IMR-90 (cell line): ENCODE results near the gene EPOP. TPM values are rescaled to one million over a fixed set of nuclear protein-coding genes. Genes with fewer than 3 reads are reported as not detected.

ENCODE experiments used
- ATAC-seq: fragments of 200-7000 bp; cut with Tn5 transposase; 2 replicates; pipeline ENCODE4 v1.9.1; 2020; ENCODE audit warnings: low read depth, mild to moderate bottlenecking, moderate library complexity
- BruUV-seq: library from RNA; stranded (reverse); fragments of 400-500 nt; replicated peaks from 2 replicates; lab custom pipeline; 2021; lab: Mats Ljungman, UMichigan
- CTCF ChIA-PET: fragments of 300-600 bp; formaldehyde crosslinking; extraction: SDS; loops from one replicate; lab custom pipeline; 2021; ENCODE audit warnings: antibody characterized with exemption; lab: Yijun Ruan, JAX
- POLR2A ChIA-PET: fragments of 300-600 bp; sonication (Branson Sonifier 250); formaldehyde crosslinking; loops from one replicate; lab custom pipeline; 2022; ENCODE audit warnings: antibody characterized with exemption; ENCODE audit not compliant: unreplicated experiment; lab: Charles Lee
- DNase-seq: peaks from one replicate; pipeline ENCODE4 v3.0.0; 2013
- H2AFZ ChIP-seq: replicated peaks from 2 replicates; pipeline ENCODE3; 2013; ENCODE audit warnings: low read length, mild to moderate bottlenecking; ENCODE audit not compliant: poor library complexity
- H2AK5ac ChIP-seq: 2 replicates; pipeline ENCODE4 v1.6.1; 2013; ENCODE audit warnings: low read depth, low read length, inconsistent platforms
- H2AK9ac ChIP-seq: replicated peaks from 2 replicates; pipeline ENCODE3; 2013; ENCODE audit warnings: mild to moderate bottlenecking, low read depth, low read length, moderate library complexity; ENCODE audit not compliant: poor library complexity
- H2BK120ac ChIP-seq: 2 replicates; pipeline ENCODE4 v1.6.1; 2013; ENCODE audit warnings: low read depth, low read length, inconsistent platforms
- H2BK15ac ChIP-seq: 3 replicates; pipeline ENCODE4 v1.6.1; 2013; ENCODE audit warnings: low read depth, low read length, inconsistent platforms
- H2BK20ac ChIP-seq: 2 replicates; pipeline ENCODE4 v1.6.1; 2013; ENCODE audit warnings: low read depth, mild to moderate bottlenecking, inconsistent platforms, low read length, moderate library complexity
- H2BK5ac ChIP-seq: 2 replicates; pipeline ENCODE4 v1.6.1; 2013; ENCODE audit warnings: mild to moderate bottlenecking, low read depth, low read length, inconsistent platforms; ENCODE audit not compliant: poor library complexity, severe bottlenecking
- H3K14ac ChIP-seq: replicated peaks from 2 replicates; pipeline ENCODE4 v1.6.1; 2013; ENCODE audit warnings: low read depth, low read length, inconsistent platforms
- H3K18ac ChIP-seq: 2 replicates; pipeline ENCODE4 v1.6.1; 2013; ENCODE audit warnings: low read depth, low read length, control low read depth
- H3K23ac ChIP-seq: 2 replicates; pipeline ENCODE4 v1.6.1; 2013; ENCODE audit warnings: low read depth, low read length, inconsistent platforms
- H3K27ac ChIP-seq: 2 replicates; pipeline ENCODE4 v1.5.1; 2013; ENCODE audit warnings: mild to moderate bottlenecking, control low read depth, low read length; ENCODE audit not compliant: insufficient read depth
- H3K27me3 ChIP-seq: 2 replicates; pipeline ENCODE4 v1.6.1; 2013; ENCODE audit warnings: low read length; ENCODE audit not compliant: control insufficient read depth, insufficient read depth
- H3K36me3 ChIP-seq: 2 replicates; pipeline ENCODE4 v1.6.1; 2013; ENCODE audit warnings: low read length, mixed read lengths; ENCODE audit not compliant: control insufficient read depth, insufficient read depth
- H3K4ac ChIP-seq: 2 replicates; pipeline ENCODE4 v1.6.1; 2013; ENCODE audit warnings: low read depth, low read length, inconsistent platforms
- H3K4me1 ChIP-seq: 2 replicates; pipeline ENCODE4 v1.6.1; 2013; ENCODE audit warnings: low read length, mixed read lengths; ENCODE audit not compliant: control insufficient read depth, insufficient read depth
- H3K4me2 ChIP-seq: 2 replicates; pipeline ENCODE4 v1.6.1; 2013; ENCODE audit warnings: low read depth, mild to moderate bottlenecking, control low read depth, low read length, moderate library complexity
- H3K4me3 ChIP-seq: 2 replicates; pipeline ENCODE4 v1.5.1; 2013; ENCODE audit warnings: low read depth, mild to moderate bottlenecking, control low read depth, low read length, moderate library complexity; ENCODE audit not compliant: insufficient read depth
- H3K56ac ChIP-seq: 2 replicates; pipeline ENCODE4 v1.6.1; 2013; ENCODE audit warnings: low read length, inconsistent platforms; ENCODE audit not compliant: insufficient read depth; ENCODE audit errors: extremely low read depth
- H3K79me1 ChIP-seq, 2 experiments: 2 replicates each; pipeline ENCODE4 v1.6.1; 2013; ENCODE audit warnings: low read length in 2 of 2, inconsistent platforms in 1 of 2, low read depth in 1 of 2
- H3K9ac ChIP-seq: 2 replicates; pipeline ENCODE4 v1.6.1; 2013; ENCODE audit warnings: low read depth, low read length, control low read depth
- H3K9me1 ChIP-seq: 2 replicates; pipeline ENCODE4 v1.6.1; 2013; ENCODE audit warnings: low read length, inconsistent platforms; ENCODE audit not compliant: insufficient read depth
- H3K9me3 ChIP-seq: 2 replicates; pipeline ENCODE4 v1.6.1; 2013; ENCODE audit warnings: low read length; ENCODE audit not compliant: control insufficient read depth, insufficient read depth
- H4K20me1 ChIP-seq: 2 replicates; pipeline ENCODE4 v1.6.1; 2013; ENCODE audit warnings: low read length, inconsistent platforms; ENCODE audit not compliant: insufficient read depth
- H4K5ac ChIP-seq: 2 replicates; pipeline ENCODE4 v1.6.1; 2013; ENCODE audit warnings: mild to moderate bottlenecking, low read depth, low read length, control low read depth
- H4K8ac ChIP-seq, 2 experiments: 2 replicates each; pipeline ENCODE4 v1.6.1; 2013; ENCODE audit warnings: low read depth in 2 of 2, low read length in 2 of 2, control low read depth in 1 of 2, inconsistent platforms in 1 of 2
- H4K91ac ChIP-seq: 2 replicates; pipeline ENCODE4 v1.6.1; 2013; ENCODE audit warnings: low read depth, low read length, inconsistent platforms; ENCODE audit not compliant: insufficient read depth
- CEBPB ChIP-seq: IDR thresholded peaks from 2 replicates; pipeline ENCODE4 v1.6.1; 2012; ENCODE audit warnings: low read depth, low read length, improper control_type of control experiment
- ELK1 ChIP-seq: fragments of 150-350 bp; IDR thresholded peaks from 2 replicates; pipeline ENCODE4 v1.6.1; 2016; ENCODE audit warnings: low read depth, mild to moderate bottlenecking, low read length, moderate library complexity, borderline replicate concordance
- MAFK ChIP-seq: IDR thresholded peaks from 2 replicates; pipeline ENCODE4 v1.6.1; 2012; ENCODE audit warnings: low read depth, low read length, improper control_type of control experiment
- NFE2L2 ChIP-seq: fragments of 150-350 bp; IDR thresholded peaks from 2 replicates; pipeline ENCODE4 v1.6.1; 2016; ENCODE audit warnings: low read depth, mild to moderate bottlenecking, low read length
- RAD21 ChIP-seq: IDR thresholded peaks from 2 replicates; pipeline ENCODE4 v1.6.1; 2012; ENCODE audit warnings: low read length, improper control_type of control experiment
- RFX5 ChIP-seq: IDR thresholded peaks from 2 replicates; pipeline ENCODE4 v1.8.0; 2012; ENCODE audit warnings: low read depth, mild to moderate bottlenecking, low read length, moderate library complexity
- SMC3 ChIP-seq: fragments of 150-350 bp; IDR thresholded peaks from 2 replicates; pipeline ENCODE4 v1.6.1; 2016; ENCODE audit warnings: low read depth, mild to moderate bottlenecking, antibody characterized with exemption, low read length, moderate library complexity
- WGBS, 2 experiments: methylation state at CpG; one replicate each; pipeline versions ENCODE4 v1.1.5 to v1.1.7; 2013; ENCODE audit warnings: missing lambda C conversion rate in 2 of 2; ENCODE audit not compliant: insufficient read length in 1 of 2; ENCODE audit errors: extremely low coverage in 2 of 2; 5-methylcytosine and 5-hydroxymethylcytosine counted together
- dilution Hi-C: fragments of 300-500 bp; cut with HindIII; formaldehyde crosslinking; loops from one replicate; pipeline ENCODE4 v1.14.3; 2018; ENCODE audit warnings: low sequenced_read_pairs; ENCODE audit not compliant: unreplicated experiment
- in situ Hi-C: fragments of 300-500 bp; cut with MboI; formaldehyde crosslinking; loops from 3 replicates; pipeline ENCODE4 v1.14.3; 2019; ENCODE audit warnings: low sequenced_read_pairs, inconsistent platforms, mixed read lengths
- intact Hi-C: fragments of 100-400 bp; cut with micrococcal nuclease; formaldehyde crosslinking; loops from 2 replicates; pipeline ENCODE4 v1.10.0; 2022
- polyA plus RNA-seq, 3 experiments: library from polyadenylated mRNA; depleted of rRNA; stranded (reverse); fragments of >200 nt; gene quantifications; 2 replicates each; pipeline ENCODE4 v1.2.3, GENCODE V29; 2012; ENCODE audit warnings: low replicate concordance in 1 of 3
- total RNA-seq: library from RNA; depleted of rRNA; stranded (reverse); fragments of >200 nt; gene quantifications from 2 replicates; pipeline ENCODE4 v1.2.3, GENCODE V29; 2012

The EPOP gene
- total and polyA plus RNA-seq, 2 of the 4 experiments (the other 2 are of a cell fraction) = 0.36 to 0.82 TPM

DNA sequence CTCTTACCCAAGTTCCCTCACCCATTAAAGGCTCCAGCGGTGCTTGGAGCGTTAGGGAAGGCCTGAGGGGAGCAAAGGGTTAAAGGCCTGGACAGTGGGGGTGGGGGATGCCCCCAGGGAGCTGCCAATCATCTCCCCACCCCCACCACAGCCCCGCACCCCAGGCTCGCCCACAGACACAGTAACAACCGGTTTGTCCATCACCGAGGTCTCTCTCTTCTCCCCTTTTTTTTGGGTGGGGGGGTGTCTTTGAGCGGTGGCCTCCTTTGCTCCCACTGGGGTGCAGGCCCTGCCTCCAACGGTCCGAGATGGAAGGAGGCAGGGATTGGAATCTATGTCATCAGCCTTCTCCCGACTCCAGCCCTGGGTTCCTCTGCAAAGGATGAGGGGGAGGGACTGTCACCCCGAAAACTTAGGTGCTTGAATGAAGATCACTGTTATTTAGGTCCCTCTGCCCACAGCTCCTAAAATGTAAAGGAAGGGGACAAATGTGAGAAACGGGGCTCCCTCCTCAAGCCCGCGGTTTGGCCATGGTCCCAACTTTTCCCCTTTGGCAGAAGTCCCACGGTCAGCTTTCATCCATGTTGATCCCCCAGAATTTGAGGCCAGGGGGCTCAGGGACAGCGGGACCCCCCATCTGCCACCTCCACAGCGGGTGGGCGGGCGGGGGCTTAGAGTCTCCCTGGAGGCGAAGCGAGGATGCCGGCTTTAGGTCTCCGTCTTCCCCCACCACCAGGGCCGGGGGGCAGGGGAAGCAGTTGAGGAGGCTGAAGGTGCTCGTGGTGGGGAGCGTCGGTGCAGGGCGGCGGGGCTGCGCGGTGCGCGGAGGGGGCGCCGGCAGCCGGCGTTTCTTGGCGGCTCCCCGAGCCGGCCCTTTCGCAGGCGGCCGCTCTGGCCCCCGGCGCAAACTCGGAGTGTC, 1.7 kb downstream of the EPOP start:
- no peaks in the 10 kb centered on the region for H3K79me1 ChIP-seq
- H3K4me3 ChIP-seq = no peak overlapping the region
- no peak overlapping the region for H2AK5ac ChIP-seq
- H3K4me1 ChIP-seq = no peaks in the 10 kb centered on the region
- H3K9me1 ChIP-seq = no peaks in the 10 kb centered on the region
- 0 out of 2 replicates have a peak, but pooled peaks cover 4% of the 10 kb centered on the region for H4K20me1 ChIP-seq
- H2AFZ ChIP-seq = no peak overlapping the region
- ATAC-seq (no peak), DNase-seq (no peak)
- CTCF ChIA-PET = no interaction called here
- no peak overlapping the region for H2BK15ac ChIP-seq
- intact Hi-C loops = no loop called here
- H3K56ac ChIP-seq = no peak overlapping the region
- no peak overlapping the region for H3K27ac ChIP-seq
- dilution Hi-C loops = no loop called here
- no peak overlapping the region for H3K23ac ChIP-seq
- H3K4ac ChIP-seq = no peak overlapping the region
- H2BK20ac ChIP-seq = no peak overlapping the region
- WGBS, 2 experiments = 5% methylated on average over 16 of the region's 46 CpGs; no CpG with 5 or more reads in 1 of the 2 experiments
- no peaks in the 10 kb centered on the region for H3K36me3 ChIP-seq
- no peak overlapping the region for H4K5ac ChIP-seq
- H3K14ac ChIP-seq = no peak overlapping the region
- no peak overlapping the region for H3K4me2 ChIP-seq
- no peak overlapping the region for H4K91ac ChIP-seq
- no peak overlapping the region for H2BK5ac ChIP-seq
- H3K18ac ChIP-seq = no peak overlapping the region
- no peaks in the 10 kb centered on the region for H3K9me3 ChIP-seq
- no peak overlapping the region for H3K9ac ChIP-seq
- no TSS peak for BruUV-seq
- POLR2A ChIA-PET = no interaction called here
- H3K27me3 ChIP-seq = peaks cover 64% of the 10 kb centered on the region
- H2AK9ac ChIP-seq = no peak overlapping the region
- no peak overlapping the region for H4K8ac ChIP-seq
- H2BK120ac ChIP-seq = no peak overlapping the region
- in situ Hi-C loops = no loop called here
- TF ChIP-seq RFX5 (no peak), RAD21 (no peak), ELK1 (no peak), MAFK (no peak), NFE2L2 (no peak), SMC3 (no peak), CEBPB (no peak)
